ENCODE measurements around the gene TMEM244.

GRCh38 chr6:129884211-129884610 is 23.1 kb upstream of the TMEM244 start:
- TF ChIP-seq, protein P1, sequence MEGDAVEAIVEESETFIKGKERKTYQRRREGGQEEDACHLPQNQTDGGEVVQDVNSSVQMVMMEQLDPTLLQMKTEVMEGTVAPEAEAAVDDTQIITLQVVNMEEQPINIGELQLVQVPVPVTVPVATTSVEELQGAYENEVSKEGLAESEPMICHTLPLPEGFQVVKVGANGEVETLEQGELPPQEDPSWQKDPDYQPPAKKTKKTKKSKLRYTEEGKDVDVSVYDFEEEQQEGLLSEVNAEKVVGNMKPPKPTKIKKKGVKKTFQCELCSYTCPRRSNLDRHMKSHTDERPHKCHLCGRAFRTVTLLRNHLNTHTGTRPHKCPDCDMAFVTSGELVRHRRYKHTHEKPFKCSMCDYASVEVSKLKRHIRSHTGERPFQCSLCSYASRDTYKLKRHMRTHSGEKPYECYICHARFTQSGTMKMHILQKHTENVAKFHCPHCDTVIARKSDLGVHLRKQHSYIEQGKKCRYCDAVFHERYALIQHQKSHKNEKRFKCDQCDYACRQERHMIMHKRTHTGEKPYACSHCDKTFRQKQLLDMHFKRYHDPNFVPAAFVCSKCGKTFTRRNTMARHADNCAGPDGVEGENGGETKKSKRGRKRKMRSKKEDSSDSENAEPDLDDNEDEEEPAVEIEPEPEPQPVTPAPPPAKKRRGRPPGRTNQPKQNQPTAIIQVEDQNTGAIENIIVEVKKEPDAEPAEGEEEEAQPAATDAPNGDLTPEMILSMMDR (conservative IDR thresholded peaks at IDR 0.05; ENCODE audit: low read depth, low read length) = no peak
- no peak for TF ChIP-seq EZH2phosphoT487 (IDR thresholded peaks at IDR 0.05; ENCODE audit: borderline replicate concordance, low read length)
- no peak for TF ChIP-seq EZH2 (IDR thresholded peaks at IDR 0.05; ENCODE audit: low read length, unreplicated experiment)
